ENCODE data around the gene LRMDA. TPM values are rescaled to one million over a fixed set of nuclear protein-coding genes. Genes with fewer than 3 reads are reported as not detected.

Gene LRMDA
- total and polyA plus RNA-seq, 2 of the 13 experiments (the other 11 are each of a cell fraction or from before 2014, with no cell fraction given), result 13.4 to 22.0 TPM

DNA sequence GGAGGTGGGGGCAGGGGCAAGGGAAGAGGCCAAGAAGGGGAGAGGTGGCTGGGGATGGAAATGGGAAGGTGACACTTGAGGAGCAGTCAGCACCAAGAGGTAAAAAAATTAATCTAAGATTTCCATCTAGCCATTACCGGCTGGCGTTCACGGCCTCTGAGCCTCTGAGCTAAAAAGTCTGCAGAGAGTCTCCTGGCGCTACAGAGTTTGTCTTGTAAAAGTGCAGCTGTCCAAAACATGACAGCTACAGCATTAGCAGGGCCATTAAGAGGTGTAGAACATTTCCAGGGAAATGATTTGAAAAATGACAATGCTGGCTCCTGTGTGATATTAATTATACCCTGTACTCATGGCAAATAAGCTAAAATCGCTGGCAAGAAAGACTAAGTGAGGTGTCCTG is 167.6 kb downstream of the LRMDA start:
- Histone ChIP-seq H3K27me3 (ENCODE audit: control insufficient read depth in 1 of 2, insufficient read depth in 2 of 2, low read length in 2 of 2) (no peaks in the 10 kb centered on the region), H3K9ac (ENCODE audit: insufficient read depth, low read depth, low read length) (no peak overlapping the region), H3K27ac (ENCODE audit: extremely low read length, insufficient read depth, low read length) (no peak overlapping the region), H3K79me2 (ENCODE audit: insufficient read depth, low read length) (no peaks in the 10 kb centered on the region), H3K36me3 (replicated peaks in 1 of 2; ENCODE audit: control insufficient read depth in 1 of 2, insufficient read depth in 2 of 2, low read length in 2 of 2) (peaks cover 0 to 2% of the 10 kb centered on the region in 2 experiments; a peak in 2 of 5 replicates), H3K4me2 (ENCODE audit: low read depth, low read length) (no peak overlapping the region), H2AFZ (ENCODE audit: low read length) (no peak overlapping the region), H4K20me1 (ENCODE audit: insufficient read depth, low read length) (no peaks in the 10 kb centered on the region), H3K4me1 (ENCODE audit: insufficient read depth, low read length) (peaks cover 42% of the 10 kb centered on the region), H3K9me3 (ENCODE audit: low read length) (no peaks in the 10 kb centered on the region), H3K4me3 (replicated peaks in 1 of 3; ENCODE audit: insufficient read depth in 1 of 3, low read depth in 2 of 3, low read length in 3 of 3) (no peak overlapping the region)
- no peak for ATAC-seq
- 99% methylated on average over 5 of the region's 5 CpGs for WGBS (ENCODE audit: low lambda C conversion rate)
- in situ Hi-C loops (cut with HindIII; ENCODE audit: extremely low pct_ligation_motif_present, low pct_unique_long_range_greater_than_20kb) (no loop called here), intact Hi-C loops (cut with micrococcal nuclease; ENCODE audit: unreplicated experiment) (no loop called here)
- DNase-seq (ENCODE audit: low spot score), result no peak
- BruUV-seq (replicated peaks), result no TSS peak
- POLR2A ChIA-PET, result no interaction called here
- no peak for FAIRE-seq
- TF ChIP-seq ZNF367 (CRISPR knock-in tag; IDR thresholded peaks at IDR 0.05; ENCODE audit: borderline replicate concordance) (no peak), PITX1 (CRISPR knock-in tag; IDR thresholded peaks at IDR 0.05) (no peak), KLF6 (CRISPR knock-in tag; IDR thresholded peaks at IDR 0.05) (no peak)
- CTCF ChIA-PET (ENCODE audit: low intra/inter-chr PET ratio, low total read pairs), result no interaction called here

DNA sequence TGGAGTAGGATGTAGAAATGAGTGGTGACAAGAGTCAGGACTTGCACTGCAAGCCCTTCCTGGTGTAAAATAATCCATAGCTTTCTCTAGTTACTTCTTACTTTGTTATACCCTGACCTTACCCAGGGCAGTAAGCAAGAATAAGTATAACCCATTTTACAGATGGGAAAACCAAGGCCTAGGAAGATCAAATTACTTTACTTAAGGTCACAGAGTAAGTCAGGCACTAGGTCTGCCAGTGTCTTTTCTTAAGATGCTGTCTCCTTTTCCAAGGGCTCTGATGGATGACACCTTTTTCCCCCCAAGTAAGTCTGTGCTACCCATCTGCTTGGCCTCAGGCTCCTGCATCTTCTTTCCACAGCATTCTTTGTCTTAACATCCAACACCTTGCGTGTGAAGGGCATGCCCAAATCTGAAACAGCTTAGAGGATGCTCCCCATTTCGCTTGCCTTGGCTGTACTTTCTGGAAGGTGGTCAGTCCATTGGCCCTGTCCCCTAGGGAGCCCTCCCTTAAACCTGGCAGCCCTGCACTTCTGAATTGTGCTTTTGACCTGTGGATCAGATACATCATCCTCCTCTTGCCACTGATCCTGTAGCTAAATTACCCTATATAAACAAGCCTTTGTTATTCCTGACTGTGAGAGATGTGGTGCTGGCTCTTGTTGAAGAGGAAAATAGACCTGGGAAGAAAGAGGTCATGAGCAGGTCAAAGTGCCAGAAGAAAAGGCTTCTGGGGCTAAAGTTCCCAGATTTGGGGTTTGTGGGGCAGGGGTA is 168.6 kb downstream of the LRMDA start:
- Histone ChIP-seq H3K4me1 (ENCODE audit: insufficient read depth, low read length) (peaks cover 45% of the 10 kb centered on the region), H3K4me2 (ENCODE audit: low read depth, low read length) (peak overlapping the region; percentile 47), H3K27me3 (ENCODE audit: control insufficient read depth in 1 of 2, insufficient read depth in 2 of 2, low read length in 2 of 2) (no peaks in the 10 kb centered on the region), H3K9ac (ENCODE audit: insufficient read depth, low read depth, low read length) (no peak overlapping the region), H3K9me3 (ENCODE audit: low read length) (no peaks in the 10 kb centered on the region), H3K79me2 (ENCODE audit: insufficient read depth, low read length) (no peaks in the 10 kb centered on the region), H4K20me1 (ENCODE audit: insufficient read depth, low read length) (no peaks in the 10 kb centered on the region), H3K36me3 (replicated peaks in 1 of 2; ENCODE audit: control insufficient read depth in 1 of 2, insufficient read depth in 2 of 2, low read length in 2 of 2) (no peaks in the 10 kb centered on the region; a peak in 1 of 5 replicates), H2AFZ (ENCODE audit: low read length) (no peak overlapping the region), H3K27ac (ENCODE audit: extremely low read length, insufficient read depth, low read length) (peak overlapping the region; percentile 53), H3K4me3 (replicated peaks in 1 of 3; ENCODE audit: insufficient read depth in 1 of 3, low read depth in 2 of 3, low read length in 3 of 3) (no peak overlapping the region)
- WGBS (ENCODE audit: low lambda C conversion rate), result 91% methylated on average over 2 of the region's 2 CpGs
- FAIRE-seq (no peak), ATAC-seq (peak; percentile 88), DNase-seq (ENCODE audit: low spot score) (peak; percentile 67)
- ChIA-PET CTCF (ENCODE audit: low intra/inter-chr PET ratio, low total read pairs) (no interaction called here), POLR2A (no interaction called here)
- BruUV-seq (replicated peaks), result no TSS peak
- in situ Hi-C loops (cut with HindIII; ENCODE audit: extremely low pct_ligation_motif_present, low pct_unique_long_range_greater_than_20kb), result no loop called here
- intact Hi-C loops (cut with micrococcal nuclease; ENCODE audit: unreplicated experiment), result loop anchor here (10.0 kb wide), 1 partner anchor 195 kb away; the partner anchor contains the start of gene ZNF503
- TF ChIP-seq, protein P1, sequence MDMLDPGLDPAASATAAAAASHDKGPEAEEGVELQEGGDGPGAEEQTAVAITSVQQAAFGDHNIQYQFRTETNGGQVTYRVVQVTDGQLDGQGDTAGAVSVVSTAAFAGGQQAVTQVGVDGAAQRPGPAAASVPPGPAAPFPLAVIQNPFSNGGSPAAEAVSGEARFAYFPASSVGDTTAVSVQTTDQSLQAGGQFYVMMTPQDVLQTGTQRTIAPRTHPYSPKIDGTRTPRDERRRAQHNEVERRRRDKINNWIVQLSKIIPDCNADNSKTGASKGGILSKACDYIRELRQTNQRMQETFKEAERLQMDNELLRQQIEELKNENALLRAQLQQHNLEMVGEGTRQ (IDR thresholded peaks at IDR 0.05; ENCODE audit: low read depth, low read length), result no peak
- TF ChIP-seq, protein P1 (CRISPR knock-in tag; IDR thresholded peaks at IDR 0.05; ENCODE audit: borderline replicate concordance), result no peak
- TF ChIP-seq, protein P2, sequence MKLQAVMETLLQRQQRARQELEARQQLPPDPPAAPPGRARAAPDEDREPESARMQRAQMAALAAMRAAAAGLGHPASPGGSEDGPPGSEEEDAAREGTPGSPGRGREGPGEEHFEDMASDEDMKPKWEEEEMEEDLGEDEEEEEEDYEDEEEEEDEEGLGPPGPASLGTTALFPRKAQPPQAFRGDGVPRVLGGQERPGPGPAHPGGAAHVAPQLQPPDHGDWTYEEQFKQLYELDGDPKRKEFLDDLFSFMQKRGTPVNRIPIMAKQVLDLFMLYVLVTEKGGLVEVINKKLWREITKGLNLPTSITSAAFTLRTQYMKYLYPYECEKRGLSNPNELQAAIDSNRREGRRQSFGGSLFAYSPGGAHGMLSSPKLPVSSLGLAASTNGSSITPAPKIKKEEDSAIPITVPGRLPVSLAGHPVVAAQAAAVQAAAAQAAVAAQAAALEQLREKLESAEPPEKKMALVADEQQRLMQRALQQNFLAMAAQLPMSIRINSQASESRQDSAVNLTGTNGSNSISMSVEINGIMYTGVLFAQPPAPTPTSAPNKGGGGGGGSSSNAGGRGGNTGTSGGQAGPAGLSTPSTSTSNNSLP (IDR thresholded peaks at IDR 0.05; ENCODE audit: low read depth, low read length), result no peak
- TF ChIP-seq ZNF3 (CRISPR knock-in tag; IDR thresholded peaks at IDR 0.05), result no peak
- TF ChIP-seq POLR2AphosphoS5 (IDR thresholded peaks at IDR 0.05; ENCODE audit: low read depth, low read length), result no peak
- TF ChIP-seq, protein P3, sequence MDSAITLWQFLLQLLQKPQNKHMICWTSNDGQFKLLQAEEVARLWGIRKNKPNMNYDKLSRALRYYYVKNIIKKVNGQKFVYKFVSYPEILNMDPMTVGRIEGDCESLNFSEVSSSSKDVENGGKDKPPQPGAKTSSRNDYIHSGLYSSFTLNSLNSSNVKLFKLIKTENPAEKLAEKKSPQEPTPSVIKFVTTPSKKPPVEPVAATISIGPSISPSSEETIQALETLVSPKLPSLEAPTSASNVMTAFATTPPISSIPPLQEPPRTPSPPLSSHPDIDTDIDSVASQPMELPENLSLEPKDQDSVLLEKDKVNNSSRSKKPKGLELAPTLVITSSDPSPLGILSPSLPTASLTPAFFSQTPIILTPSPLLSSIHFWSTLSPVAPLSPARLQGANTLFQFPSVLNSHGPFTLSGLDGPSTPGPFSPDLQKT (CRISPR knock-in tag; IDR thresholded peaks at IDR 0.05; ENCODE audit: borderline replicate concordance), result no peak
- TF ChIP-seq, protein P4, sequence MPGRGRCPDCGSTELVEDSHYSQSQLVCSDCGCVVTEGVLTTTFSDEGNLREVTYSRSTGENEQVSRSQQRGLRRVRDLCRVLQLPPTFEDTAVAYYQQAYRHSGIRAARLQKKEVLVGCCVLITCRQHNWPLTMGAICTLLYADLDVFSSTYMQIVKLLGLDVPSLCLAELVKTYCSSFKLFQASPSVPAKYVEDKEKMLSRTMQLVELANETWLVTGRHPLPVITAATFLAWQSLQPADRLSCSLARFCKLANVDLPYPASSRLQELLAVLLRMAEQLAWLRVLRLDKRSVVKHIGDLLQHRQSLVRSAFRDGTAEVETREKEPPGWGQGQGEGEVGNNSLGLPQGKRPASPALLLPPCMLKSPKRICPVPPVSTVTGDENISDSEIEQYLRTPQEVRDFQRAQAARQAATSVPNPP (CRISPR knock-in tag; IDR thresholded peaks at IDR 0.05), result no peak

Data from HepG2 (cell line).